ENCODE measurements around the gene NCOR1.

Gene NCOR1

DNA sequence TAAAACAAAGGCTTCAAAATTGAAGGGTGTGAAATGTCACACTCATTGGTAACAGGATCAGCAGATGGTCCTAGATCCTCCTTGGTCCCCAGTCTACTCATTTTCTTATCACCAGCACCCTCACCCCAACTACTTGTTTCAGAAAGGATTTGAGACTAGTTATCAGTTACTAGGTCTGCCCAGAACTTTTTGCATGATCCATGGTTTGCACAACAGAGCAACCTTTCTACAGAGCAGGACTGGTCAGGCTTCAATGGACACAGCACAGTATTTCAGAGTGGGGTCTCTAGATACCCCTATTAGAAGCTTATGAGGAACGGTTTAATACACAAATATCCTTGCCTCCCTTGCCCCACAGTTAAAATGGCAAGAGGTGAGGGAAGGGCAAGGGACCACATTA is 190.1 kb downstream of the NCOR1 start:
- Histone ChIP-seq H3K36me3 (ENCODE audit: control insufficient read depth, low read length) (peaks cover 89% of the 10 kb centered on the region), H3K27me3 (ENCODE audit: control insufficient read depth, low read length) (no peaks in the 10 kb centered on the region), H3K9me2 (replicated peaks; ENCODE audit: control insufficient read depth, low read length) (no peaks in the 10 kb centered on the region), H3K4me2 (ENCODE audit: low read length) (no peak overlapping the region), H4K20me1 (ENCODE audit: control insufficient read depth, insufficient read depth, low read depth, low read length) (peaks cover 5% of the 10 kb centered on the region; the same call in 1 of the 2 replicates), H3K4me3 (ENCODE audit: low read length) (no peak overlapping the region), H3K4me1 (ENCODE audit: control insufficient read depth, low read length) (no peaks in the 10 kb centered on the region), H3K27ac (ENCODE audit: low read depth, low read length) (no peak overlapping the region), H3K9me3 (ENCODE audit: control insufficient read depth, insufficient read depth, low read length) (no peaks in the 10 kb centered on the region), H3K79me2 (ENCODE audit: control insufficient read depth, low read length) (peaks cover 38% of the 10 kb centered on the region), H3F3A (ENCODE audit: control insufficient read depth, insufficient read depth) (peaks cover 11% of the 10 kb centered on the region)
- TF ChIP-seq, protein P1, sequence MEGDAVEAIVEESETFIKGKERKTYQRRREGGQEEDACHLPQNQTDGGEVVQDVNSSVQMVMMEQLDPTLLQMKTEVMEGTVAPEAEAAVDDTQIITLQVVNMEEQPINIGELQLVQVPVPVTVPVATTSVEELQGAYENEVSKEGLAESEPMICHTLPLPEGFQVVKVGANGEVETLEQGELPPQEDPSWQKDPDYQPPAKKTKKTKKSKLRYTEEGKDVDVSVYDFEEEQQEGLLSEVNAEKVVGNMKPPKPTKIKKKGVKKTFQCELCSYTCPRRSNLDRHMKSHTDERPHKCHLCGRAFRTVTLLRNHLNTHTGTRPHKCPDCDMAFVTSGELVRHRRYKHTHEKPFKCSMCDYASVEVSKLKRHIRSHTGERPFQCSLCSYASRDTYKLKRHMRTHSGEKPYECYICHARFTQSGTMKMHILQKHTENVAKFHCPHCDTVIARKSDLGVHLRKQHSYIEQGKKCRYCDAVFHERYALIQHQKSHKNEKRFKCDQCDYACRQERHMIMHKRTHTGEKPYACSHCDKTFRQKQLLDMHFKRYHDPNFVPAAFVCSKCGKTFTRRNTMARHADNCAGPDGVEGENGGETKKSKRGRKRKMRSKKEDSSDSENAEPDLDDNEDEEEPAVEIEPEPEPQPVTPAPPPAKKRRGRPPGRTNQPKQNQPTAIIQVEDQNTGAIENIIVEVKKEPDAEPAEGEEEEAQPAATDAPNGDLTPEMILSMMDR (IDR thresholded peaks at IDR 0.05; ENCODE audit: low read depth, low read length, poor library complexity, severe bottlenecking) = no peak
- TF ChIP-seq EZH2phosphoT487 (IDR thresholded peaks at IDR 0.05; ENCODE audit: borderline replicate concordance, low read length) = no peak

DNA sequence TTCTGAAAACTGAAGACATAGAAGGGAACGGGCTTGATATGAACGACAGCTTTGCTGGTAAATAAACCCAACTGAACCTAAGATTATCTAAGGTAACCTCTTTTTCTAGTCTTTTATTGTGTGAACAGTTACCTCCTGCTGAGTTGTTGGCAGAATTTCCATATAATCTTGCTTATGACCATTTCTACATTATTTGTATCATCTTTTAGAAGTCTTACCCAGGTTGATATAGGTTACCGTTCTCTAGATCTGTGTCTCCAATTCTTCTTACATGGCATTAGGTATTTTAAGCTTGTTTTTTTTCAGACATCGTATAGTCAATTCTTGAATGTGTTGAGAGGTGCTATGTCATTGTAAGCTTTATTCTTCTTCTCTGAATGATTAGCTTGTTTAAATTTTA is 191.5 kb downstream of the NCOR1 start:
- Histone ChIP-seq H3K27ac (ENCODE audit: low read depth, low read length) (no peak overlapping the region), H3F3A (ENCODE audit: control insufficient read depth, insufficient read depth) (peaks cover 6% of the 10 kb centered on the region), H3K9me2 (replicated peaks; ENCODE audit: control insufficient read depth, low read length) (no peaks in the 10 kb centered on the region), H3K79me2 (ENCODE audit: control insufficient read depth, low read length) (peaks cover 51% of the 10 kb centered on the region), H4K20me1 (ENCODE audit: control insufficient read depth, insufficient read depth, low read depth, low read length) (peaks cover 5% of the 10 kb centered on the region; the same call in 1 of the 2 replicates), H3K27me3 (ENCODE audit: control insufficient read depth, low read length) (no peaks in the 10 kb centered on the region), H3K4me3 (ENCODE audit: low read length) (no peak overlapping the region), H3K4me1 (ENCODE audit: control insufficient read depth, low read length) (no peaks in the 10 kb centered on the region), H3K36me3 (ENCODE audit: control insufficient read depth, low read length) (peaks cover 91% of the 10 kb centered on the region), H3K9me3 (ENCODE audit: control insufficient read depth, insufficient read depth, low read length) (no peaks in the 10 kb centered on the region), H3K4me2 (ENCODE audit: low read length) (no peak overlapping the region)
- TF ChIP-seq EZH2phosphoT487 (IDR thresholded peaks at IDR 0.05; ENCODE audit: borderline replicate concordance, low read length) = no peak
- TF ChIP-seq, protein P1 (IDR thresholded peaks at IDR 0.05; ENCODE audit: low read depth, low read length, poor library complexity, severe bottlenecking) = no peak

DNA sequence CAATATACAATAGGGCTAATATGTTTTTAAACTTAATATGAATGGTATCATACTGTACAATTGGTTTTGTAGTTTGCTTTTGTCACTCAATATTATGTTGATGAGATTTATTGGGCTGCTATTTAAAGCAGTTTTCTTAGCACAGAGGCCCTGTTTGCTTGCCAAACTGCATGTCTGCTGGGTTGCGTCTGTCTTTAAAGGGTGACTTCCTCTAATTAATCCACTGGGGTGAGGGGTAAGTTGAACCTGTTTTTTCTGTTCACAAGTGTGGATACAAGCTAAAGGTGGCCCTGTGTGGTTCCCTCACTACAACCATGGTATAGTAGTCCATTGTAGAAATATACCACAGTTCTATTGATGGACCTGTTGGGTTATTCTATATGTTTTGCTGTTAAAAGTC is 196.0 kb downstream of the NCOR1 start:
- Histone ChIP-seq H3K4me1 (ENCODE audit: control insufficient read depth, low read length) (no peaks in the 10 kb centered on the region), H3K9me3 (ENCODE audit: control insufficient read depth, insufficient read depth, low read length) (no peaks in the 10 kb centered on the region), H3K27me3 (ENCODE audit: control insufficient read depth, low read length) (no peaks in the 10 kb centered on the region), H3K36me3 (ENCODE audit: control insufficient read depth, low read length) (peaks cover 79% of the 10 kb centered on the region), H3K27ac (ENCODE audit: low read depth, low read length) (no peak overlapping the region), H3K4me2 (ENCODE audit: low read length) (no peak overlapping the region), H3K4me3 (ENCODE audit: low read length) (no peak overlapping the region), H4K20me1 (ENCODE audit: control insufficient read depth, insufficient read depth, low read depth, low read length) (peaks cover 7% of the 10 kb centered on the region), H3F3A (ENCODE audit: control insufficient read depth, insufficient read depth) (peaks cover 5% of the 10 kb centered on the region; the same call in 1 of the 2 replicates), H3K9me2 (replicated peaks; ENCODE audit: control insufficient read depth, low read length) (no peaks in the 10 kb centered on the region), H3K79me2 (ENCODE audit: control insufficient read depth, low read length) (peaks cover 72% of the 10 kb centered on the region)
- TF ChIP-seq EZH2phosphoT487 (IDR thresholded peaks at IDR 0.05; ENCODE audit: borderline replicate concordance, low read length) = no peak

DNA sequence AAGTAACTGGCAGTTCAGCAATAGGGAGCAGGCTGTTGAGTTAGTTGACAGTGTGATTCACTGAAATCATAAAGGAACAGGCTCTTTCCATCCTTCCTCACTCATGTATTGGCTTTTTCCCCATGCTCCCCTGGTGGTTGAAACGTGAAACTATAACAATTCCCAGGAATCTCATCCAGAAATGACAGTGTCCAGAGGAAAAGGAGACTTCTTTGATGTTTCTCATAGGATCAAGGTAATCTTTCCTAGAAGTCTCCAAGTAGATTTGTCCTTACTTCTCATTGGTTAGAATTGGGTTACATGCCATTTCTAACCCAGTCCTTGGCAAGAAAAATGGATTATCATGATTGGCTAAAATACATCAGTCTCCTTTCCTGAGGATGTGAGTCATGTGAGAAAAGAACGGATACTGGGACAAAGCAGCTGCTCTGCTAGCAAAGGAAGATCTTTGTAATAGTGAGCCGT is 201.4 kb downstream of the NCOR1 start:
- Histone ChIP-seq H3K4me3 (ENCODE audit: low read length) (no peak overlapping the region), H3K79me2 (ENCODE audit: control insufficient read depth, low read length) (peaks cover 56% of the 10 kb centered on the region), H3K27me3 (ENCODE audit: control insufficient read depth, low read length) (no peaks in the 10 kb centered on the region), H3K9me2 (replicated peaks; ENCODE audit: control insufficient read depth, low read length) (no peaks in the 10 kb centered on the region), H3F3A (ENCODE audit: control insufficient read depth, insufficient read depth) (peaks cover 5% of the 10 kb centered on the region; the same call in 1 of the 2 replicates), H3K27ac (ENCODE audit: low read depth, low read length) (no peak overlapping the region), H3K36me3 (ENCODE audit: control insufficient read depth, low read length) (peaks cover 80% of the 10 kb centered on the region), H4K20me1 (ENCODE audit: control insufficient read depth, insufficient read depth, low read depth, low read length) (peaks cover 3% of the 10 kb centered on the region; the same call in 1 of the 2 replicates), H3K9me3 (ENCODE audit: control insufficient read depth, insufficient read depth, low read length) (no peaks in the 10 kb centered on the region), H3K4me2 (ENCODE audit: low read length) (no peak overlapping the region), H3K4me1 (ENCODE audit: control insufficient read depth, low read length) (no peaks in the 10 kb centered on the region)
- no peak for TF ChIP-seq EZH2phosphoT487 (IDR thresholded peaks at IDR 0.05; ENCODE audit: borderline replicate concordance, low read length)
- TF ChIP-seq, protein P1 (IDR thresholded peaks at IDR 0.05; ENCODE audit: low read depth, low read length, poor library complexity, severe bottlenecking) = no peak
